Activated naive CD4-positive, alpha-beta T cell treated with anti-CD3 and anti-CD28 coated beads, Interleukin-2, amount 50 U/mL, for 72 hours (primary cell): ENCODE results near the gene PTX4. TPM values are rescaled to one million over a fixed set of nuclear protein-coding genes. Genes with fewer than 3 reads are reported as not detected.

Experiments
- ATAC-seq, 2 donors: fragments of 150-1000 bp; cut with Tn5 transposase; 2 replicates each; pipeline ENCODE4 v1.10.0; 2021; ENCODE audit warnings: mild to moderate bottlenecking in 2 of 2, moderate library complexity in 2 of 2
- DNase-seq, 2 donors: peaks; one replicate each; pipeline ENCODE4 v3.0.0; 2021 to 2022; ENCODE audit warnings: low spot score in 2 of 2
- H3K27ac Mint-ChIP-seq, 2 donors: one replicate each; pipeline ENCODE4 v1.8.0; 2022; ENCODE audit warnings: mild to moderate bottlenecking in 2 of 2, mixed read lengths in 2 of 2
- H3K36me3 Mint-ChIP-seq, 2 donors: one replicate each; pipeline ENCODE4 v1.8.0; 2022; ENCODE audit warnings: mixed read lengths in 2 of 2
- H3K9me3 Mint-ChIP-seq, 2 donors: one replicate each; pipeline ENCODE4 v1.8.0; 2022; ENCODE audit warnings: mixed read lengths in 2 of 2
- total RNA-seq, 2 donors: library from RNA; stranded (reverse); gene quantifications; one replicate each; pipeline ENCODE4 v1.2.3, GENCODE V29; 2022

PTX4 gene
- total RNA-seq, 2 donors from 2014 or later: not detected

- no peaks in the 10 kb centered on the region for H3K9me3 Mint-ChIP-seq
- H3K27ac Mint-ChIP-seq: peak overlapping the region in 1 of 2 donors; percentile 52
- DNase-seq: no peak
- no peak for ATAC-seq
- no peaks in the 10 kb centered on the region for H3K36me3 Mint-ChIP-seq
Measured at GRCh38 chr16:1527836-1528811, 39.4 kb upstream of the PTX4 start.

GRCh38 chr16:1526608-1527555 is 38.1 kb upstream of the PTX4 start:
- no peaks in the 10 kb centered on the region for H3K9me3 Mint-ChIP-seq
- ATAC-seq (peak; percentile 48 to 60), DNase-seq (no peak)
- H3K27ac Mint-ChIP-seq: peak overlapping the region in 1 of 2 donors; percentile 52
- no peaks in the 10 kb centered on the region for H3K36me3 Mint-ChIP-seq

GRCh38 chr16:1525871-1526607 is 37.3 kb upstream of the PTX4 start:
- H3K9me3 Mint-ChIP-seq: no peaks in the 10 kb centered on the region
- H3K27ac Mint-ChIP-seq: peak overlapping the region; percentile 29 to 52
- DNase-seq: no peak
- no peaks in the 10 kb centered on the region for H3K36me3 Mint-ChIP-seq
- peak; percentile 36 to 48 for ATAC-seq

GRCh38 chr16:1524366-1524765 is 35.6 kb upstream of the PTX4 start:
- Mint-ChIP-seq H3K27ac (no peak overlapping the region), H3K9me3 (no peaks in the 10 kb centered on the region), H3K36me3 (no peaks in the 10 kb centered on the region)
- no peak for DNase-seq
- ATAC-seq: no peak

- no peaks in the 10 kb centered on the region for H3K36me3 Mint-ChIP-seq
- ATAC-seq: no peak
- H3K9me3 Mint-ChIP-seq: no peaks in the 10 kb centered on the region
- no peak for DNase-seq
- H3K27ac Mint-ChIP-seq: no peak overlapping the region
Measured at GRCh38 chr16:1523581-1524245, 35.0 kb upstream of the PTX4 start.

GRCh38 chr16:1520461-1520860 is 31.7 kb upstream of the PTX4 start:
- Mint-ChIP-seq H3K27ac (no peak overlapping the region), H3K9me3 (no peaks in the 10 kb centered on the region), H3K36me3 (no peaks in the 10 kb centered on the region)
- DNase-seq (no peak), ATAC-seq (no peak)

- ATAC-seq (no peak), DNase-seq (no peak)
- Mint-ChIP-seq H3K9me3 (no peaks in the 10 kb centered on the region), H3K27ac (no peak overlapping the region), H3K36me3 (no peaks in the 10 kb centered on the region)
Measured at GRCh38 chr16:1519831-1520230, 31.1 kb upstream of the PTX4 start.

- no peaks in the 10 kb centered on the region for H3K36me3 Mint-ChIP-seq
- no peak for DNase-seq
- ATAC-seq: peak in 1 of 2 donors; percentile 24
- no peak overlapping the region for H3K27ac Mint-ChIP-seq
- H3K9me3 Mint-ChIP-seq: no peaks in the 10 kb centered on the region
Measured at GRCh38 chr16:1518626-1519135, 29.9 kb upstream of the PTX4 start.

- Mint-ChIP-seq H3K36me3 (peaks cover 6 to 7% of the 10 kb centered on the region in 2 donors), H3K9me3 (no peaks in the 10 kb centered on the region), H3K27ac (no peak overlapping the region)
- no peak for DNase-seq
- ATAC-seq: no peak
Measured at GRCh38 chr16:1514507-1514906, 25.8 kb upstream of the PTX4 start.

- no peak for ATAC-seq
- Mint-ChIP-seq H3K27ac (peak overlapping the region in 1 of 2 donors; percentile 67), H3K9me3 (no peaks in the 10 kb centered on the region), H3K36me3 (peaks cover 6 to 7% of the 10 kb centered on the region in 2 donors)
- no peak for DNase-seq
Measured at GRCh38 chr16:1512774-1513173, 24.0 kb upstream of the PTX4 start.

GRCh38 chr16:1511662-1512569 is 23.2 kb upstream of the PTX4 start:
- Mint-ChIP-seq H3K36me3 (peaks cover 6 to 7% of the 10 kb centered on the region in 2 donors), H3K27ac (peak overlapping the region in 1 of 2 donors; percentile 67), H3K9me3 (no peaks in the 10 kb centered on the region)
- no peak for ATAC-seq
- DNase-seq: no peak

- Mint-ChIP-seq H3K9me3 (no peaks in the 10 kb centered on the region), H3K36me3 (peaks cover 6 to 7% of the 10 kb centered on the region in 2 donors), H3K27ac (peak overlapping the region in 1 of 2 donors; percentile 67)
- DNase-seq (no peak), ATAC-seq (no peak)
Measured at GRCh38 chr16:1510941-1511351, 22.2 kb upstream of the PTX4 start.

- DNase-seq (no peak), ATAC-seq (peak in 1 of 2 donors; percentile 23)
- Mint-ChIP-seq H3K36me3 (peaks cover 6 to 7% of the 10 kb centered on the region in 2 donors), H3K9me3 (no peaks in the 10 kb centered on the region), H3K27ac (peak overlapping the region in 1 of 2 donors; percentile 44)
Measured at GRCh38 chr16:1510272-1510671, 21.5 kb upstream of the PTX4 start.

- ATAC-seq (no peak), DNase-seq (no peak)
- peaks cover 6 to 7% of the 10 kb centered on the region in 2 donors for H3K36me3 Mint-ChIP-seq
- no peak overlapping the region for H3K27ac Mint-ChIP-seq
- no peaks in the 10 kb centered on the region for H3K9me3 Mint-ChIP-seq
Measured at GRCh38 chr16:1509307-1510221, 20.8 kb upstream of the PTX4 start.
